Ramos (cell line): ENCODE data around the gene JOSD2.
"Not testable (repeated sequence)": the region's sequence is repeated elsewhere in the genome, so short reads cannot be mapped to it uniquely, and the experiment has no call there.

Source experiments
- in situ Hi-C: fragments of 300-500 bp; cut with MboI; formaldehyde crosslinking; loops from one replicate; pipeline ENCODE4 v1.14.3; 2022; ENCODE audit warnings: low sequenced_read_pairs; ENCODE audit not compliant: unreplicated experiment

JOSD2 gene

GRCh38 chr19:50479761-50480251 lies 31.2 kb downstream of the JOSD2 start:
- in situ Hi-C loops: no loop called here

DNA sequence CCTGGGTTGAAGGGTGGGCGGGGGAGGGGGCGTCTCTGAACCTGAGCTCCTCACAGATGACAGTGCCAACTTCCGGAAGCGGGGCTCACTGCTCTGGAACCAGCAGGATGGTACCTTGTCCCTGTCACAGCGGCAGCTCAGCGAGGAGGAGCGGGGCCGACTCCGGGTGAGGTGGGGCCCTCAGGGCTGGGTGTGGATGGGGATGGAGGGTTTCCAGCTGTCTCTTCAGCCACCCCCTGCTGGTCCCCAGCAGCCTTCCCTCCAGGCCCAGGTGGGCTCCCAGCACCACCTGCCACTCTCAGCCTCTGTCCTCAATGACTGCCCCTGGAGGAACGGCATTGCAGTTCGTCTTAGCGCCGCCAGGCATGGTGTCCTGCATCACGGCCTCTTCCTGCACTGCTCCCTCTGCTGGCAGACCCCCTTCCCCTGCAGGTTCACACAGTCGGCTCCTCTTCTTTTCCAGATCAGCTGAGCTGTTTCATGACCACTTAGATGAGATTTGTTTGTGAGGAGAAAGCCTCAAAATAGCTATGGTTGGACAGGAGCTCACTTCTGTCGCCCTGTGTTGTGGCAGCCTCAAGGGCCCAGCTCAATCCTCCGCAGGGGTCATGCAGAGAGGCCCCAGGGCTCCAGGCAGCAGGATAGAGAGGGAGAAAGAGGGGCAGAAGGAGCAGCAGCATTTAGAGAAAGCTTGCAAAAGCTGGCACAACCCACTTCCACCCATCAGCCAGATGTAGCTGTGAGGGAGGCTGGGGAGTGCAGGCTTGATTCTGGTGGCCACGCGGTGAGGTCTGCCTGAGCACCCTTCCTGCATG lies 31.9 kb downstream of the JOSD2 start:
- in situ Hi-C loops: no loop called here

- in situ Hi-C loops: no loop called here
These were observed 33.1 kb downstream of the JOSD2 start for GRCh38 chr19:50477751-50478515.

- in situ Hi-C loops: no loop called here
These were observed 34.1 kb downstream of the JOSD2 start for GRCh38 chr19:50476907-50477238.

GRCh38 chr19:50476224-50476906 lies 34.6 kb downstream of the JOSD2 start, which contains the start of the genes EMC10 and GARIN5A:
Gene EMC10 (plus strand): TSS chr19:50476507. CDS start chr19:50476545, 38 bp downstream.
Gene GARIN5A (minus strand): TSS chr19:50476848. CDS start chr19:50476388, 460 bp downstream.
- in situ Hi-C loops: no loop called here

DNA sequence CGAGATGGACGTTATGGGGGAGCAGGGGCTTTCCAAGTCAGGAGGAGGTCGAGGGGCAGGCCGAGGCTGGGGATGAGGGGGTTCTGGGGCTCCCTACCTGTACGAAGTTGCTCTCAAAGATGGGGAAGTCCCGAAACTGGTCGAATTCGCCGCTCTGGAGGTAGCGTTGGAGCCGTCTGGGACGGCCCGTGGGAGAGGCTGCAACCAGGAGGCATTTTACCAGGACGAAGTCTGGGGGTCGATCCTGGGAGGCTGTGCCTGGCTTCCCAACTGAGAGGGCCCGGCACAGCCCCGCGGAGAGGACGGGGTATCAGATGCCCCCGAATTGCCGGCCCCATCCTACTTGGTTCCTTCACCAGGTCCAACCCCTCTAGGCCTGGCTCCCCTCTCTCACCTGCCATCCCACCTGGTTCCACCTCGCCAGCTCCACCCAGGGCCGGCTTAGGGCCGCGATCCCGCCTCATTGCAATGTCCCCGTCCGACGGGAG lies 35.2 kb downstream of the JOSD2 start:
- in situ Hi-C loops: no loop called here

- in situ Hi-C loops: no loop called here
These were observed 35.9 kb downstream of the JOSD2 start for GRCh38 chr19:50475101-50475568.

DNA sequence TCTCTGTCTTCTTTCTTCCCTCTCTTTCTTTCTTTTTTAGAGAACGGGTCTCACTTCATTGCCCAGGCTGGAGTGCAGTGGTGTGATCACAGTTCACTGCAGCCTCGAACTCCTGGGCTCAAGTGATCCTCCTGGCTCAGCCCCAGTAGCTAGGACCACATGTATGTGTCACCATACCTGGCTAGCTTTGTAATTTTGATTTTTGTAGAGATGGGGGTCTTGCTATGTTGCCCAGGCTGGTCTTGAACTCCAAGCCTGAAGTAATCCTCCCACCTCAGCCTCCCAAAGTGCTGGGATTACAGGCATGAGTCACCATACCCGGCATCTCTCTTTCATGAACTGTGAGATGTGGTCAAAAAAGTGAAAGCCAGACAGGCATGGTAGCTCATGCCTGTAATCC lies 37.7 kb downstream of the JOSD2 start:
- in situ Hi-C loops: not testable (repeated sequence)

DNA sequence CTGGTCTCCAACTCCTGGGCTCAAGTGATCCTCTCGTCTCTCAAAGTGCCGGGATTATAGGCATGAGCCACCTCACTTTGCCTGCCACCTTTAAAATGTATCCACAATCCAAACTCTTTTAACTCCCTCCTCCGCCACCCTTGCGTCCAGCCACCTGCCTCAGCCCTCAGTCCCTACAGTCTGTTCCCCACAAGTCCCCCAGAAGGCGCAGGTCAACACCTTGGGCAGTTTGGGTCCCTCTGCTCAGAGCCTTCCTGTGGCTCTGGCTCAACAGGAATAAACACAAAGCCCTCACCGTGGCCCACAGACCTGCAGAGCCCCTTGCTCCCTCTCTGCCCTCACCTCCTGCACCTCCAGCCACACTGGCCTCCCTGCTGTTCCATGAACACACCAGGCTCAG lies 42.2 kb downstream of the JOSD2 start:
- in situ Hi-C loops: loop anchor here (10.0 kb wide), 1 partner anchor 214 kb away; no protein-coding TSS in a partner anchor

GRCh38 chr19:50467566-50467965 lies 43.4 kb downstream of the JOSD2 start:
- in situ Hi-C loops: loop anchor here (10.0 kb wide), 1 partner anchor 213 kb away; no protein-coding TSS in a partner anchor

GRCh38 chr19:50466706-50467039 lies 44.3 kb downstream of the JOSD2 start:
- in situ Hi-C loops: loop anchor here (10.0 kb wide), 1 partner anchor 212 kb away; no protein-coding TSS in a partner anchor

DNA sequence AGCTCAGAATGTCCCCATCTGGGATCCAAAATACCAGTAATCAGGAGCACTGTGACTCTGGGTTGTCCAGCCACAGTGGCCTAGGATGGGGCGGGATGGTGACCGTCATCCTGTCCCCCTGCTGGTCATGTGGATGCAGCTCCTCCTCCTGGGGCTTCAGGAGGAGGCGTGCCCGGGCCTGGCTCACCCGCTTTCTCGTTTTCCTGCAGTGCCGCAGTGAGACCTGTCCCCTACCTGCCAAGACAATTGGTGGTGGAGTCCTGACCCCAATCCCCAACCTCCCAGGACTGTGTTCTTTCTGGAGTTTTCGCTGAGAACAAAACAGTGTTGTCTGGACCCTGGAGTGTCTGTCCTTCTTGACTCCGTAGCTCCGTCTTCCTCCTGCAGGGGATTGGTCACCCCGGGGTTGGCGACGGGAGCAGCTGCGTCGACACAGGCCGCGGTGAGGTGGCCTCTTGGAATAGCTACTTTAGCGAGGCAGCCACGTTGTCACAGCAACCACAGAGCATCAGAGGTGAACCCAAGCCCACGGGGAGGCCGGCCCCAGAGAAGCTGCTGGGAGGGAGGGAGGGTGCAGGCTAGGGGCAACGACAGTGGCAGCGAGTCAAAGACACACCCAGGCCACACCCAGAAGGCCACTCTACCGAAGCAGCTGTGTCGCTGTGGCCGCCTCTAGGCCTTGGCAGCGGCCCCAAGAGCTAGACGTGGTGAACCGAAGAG lies 44.8 kb downstream of the JOSD2 start:
- in situ Hi-C loops: loop anchor here (10.0 kb wide), 1 partner anchor 211 kb away; no protein-coding TSS in a partner anchor

- in situ Hi-C loops: loop anchor here (5.0 to 10.0 kb wide), 2 partner anchors 98 to 210 kb away; partner anchors contain the start of gene NAPSA
These were observed 46.0 kb downstream of the JOSD2 start for GRCh38 chr19:50465000-50465399.

DNA sequence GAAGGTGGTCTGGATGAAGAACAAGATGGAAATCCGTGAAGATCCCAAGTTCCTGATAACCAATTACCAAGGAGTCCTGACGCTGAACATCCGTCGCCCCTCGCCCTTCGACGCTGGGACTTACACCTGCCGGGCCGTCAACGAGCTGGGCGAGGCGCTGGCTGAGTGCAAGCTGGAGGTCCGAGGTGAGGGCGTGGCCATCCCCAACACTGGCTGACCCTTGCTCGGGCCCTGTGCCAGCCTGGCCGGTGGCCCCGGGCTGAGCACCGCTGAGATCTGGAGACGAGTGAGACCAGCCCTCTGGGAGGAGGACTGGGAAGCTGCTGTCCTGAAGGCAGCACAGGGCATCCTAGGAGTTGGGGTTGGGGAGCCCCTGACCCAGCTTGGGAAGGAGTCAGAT lies 46.6 kb downstream of the JOSD2 start:
- in situ Hi-C loops: loop anchor here (5.0 to 10.0 kb wide), 2 partner anchors 97 to 210 kb away; partner anchors contain the start of gene NAPSA

DNA sequence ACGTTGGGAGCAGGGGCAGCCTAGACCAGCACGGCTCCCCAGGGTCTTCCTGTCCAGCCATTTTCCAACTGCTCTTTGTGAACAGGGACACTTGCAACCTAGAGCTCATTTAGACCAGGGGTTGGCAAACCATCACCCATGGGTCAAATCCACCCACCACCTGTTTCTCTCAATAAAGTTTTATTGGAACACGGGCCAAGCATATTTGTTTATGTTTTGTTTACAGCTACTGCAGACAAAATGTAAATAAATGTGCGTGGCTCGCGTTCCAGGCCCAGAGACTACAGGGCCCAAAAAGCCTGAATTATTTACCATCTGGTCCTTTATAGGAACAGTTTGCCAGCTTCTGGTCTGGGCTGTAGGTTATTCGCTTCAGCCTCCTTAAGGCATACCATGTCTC lies 48.0 kb downstream of the JOSD2 start:
- in situ Hi-C loops: loop anchor here (5.0 to 10.0 kb wide), 2 partner anchors 96 to 208 kb away; partner anchors contain the start of gene NAPSA

GRCh38 chr19:50461066-50461875 lies 49.7 kb downstream of the JOSD2 start:
- in situ Hi-C loops: loop anchor here (5.0 to 10.0 kb wide), 2 partner anchors 94 to 206 kb away; partner anchors contain the start of gene NAPSA

DNA sequence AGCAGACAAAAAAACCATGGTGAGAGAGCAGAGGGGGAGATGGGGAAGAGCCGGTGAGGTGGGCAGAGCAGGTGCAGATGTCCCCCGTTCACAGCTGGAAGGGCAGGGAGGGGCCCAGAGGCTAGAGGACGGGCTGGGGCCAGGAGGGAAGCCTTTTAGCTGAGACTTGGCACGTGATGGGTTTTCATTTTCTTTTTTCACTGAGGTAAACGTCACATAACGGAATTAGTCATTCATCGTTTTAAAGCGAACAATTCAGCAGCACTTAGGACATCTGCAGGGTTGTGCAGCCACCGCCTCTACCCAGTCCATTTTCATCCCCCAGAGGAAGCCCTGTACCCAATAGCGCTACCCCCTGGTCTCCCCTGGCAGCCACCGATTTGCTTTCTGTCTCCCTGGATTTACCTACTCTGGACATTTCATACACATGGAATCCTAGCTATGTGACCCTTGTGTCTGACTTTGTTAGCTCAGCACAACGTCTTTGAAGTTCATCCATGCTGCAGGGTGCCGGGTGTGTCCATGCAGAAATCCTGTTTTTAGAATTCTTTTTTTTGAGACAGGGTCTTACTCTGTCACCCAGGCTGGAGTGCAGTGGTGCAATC lies 50.7 kb downstream of the JOSD2 start:
- in situ Hi-C loops: loop anchor here (5.0 to 10.0 kb wide), 2 partner anchors 93 to 205 kb away; partner anchors contain the start of gene NAPSA

DNA sequence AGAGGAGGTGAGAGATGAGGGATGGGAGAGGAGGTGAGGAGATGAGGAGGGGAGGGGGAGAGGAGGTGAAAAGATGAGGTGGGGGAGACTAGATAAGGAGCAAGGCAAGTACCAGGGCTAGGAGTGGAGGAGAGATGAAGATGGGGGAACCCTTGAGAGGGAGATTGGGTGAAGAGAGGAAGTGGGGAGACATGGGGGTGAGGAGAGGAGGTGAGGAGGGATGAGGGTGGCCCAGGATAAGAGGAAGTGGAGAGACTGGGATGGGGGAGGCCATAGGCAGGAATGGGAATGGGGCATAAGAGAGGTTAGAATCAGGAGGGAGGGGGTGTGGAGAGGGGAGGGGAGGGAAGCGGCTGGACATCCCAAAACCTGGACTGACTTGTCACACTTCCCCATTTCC lies 51.4 kb downstream of the JOSD2 start:
- in situ Hi-C loops: loop anchor here (5.0 to 10.0 kb wide), 2 partner anchors 92 to 205 kb away; partner anchors contain the start of gene NAPSA
